Forelimb muscle (tissue), 1 donor: ENCODE data around the gene TRABD. TPM values are rescaled to one million over a fixed set of nuclear protein-coding genes. Genes with fewer than 3 reads are reported as not detected.

ENCODE experiments used
- DNase-seq: peaks from one replicate; pipeline ENCODE4 v3.0.0-alpha.2; 2013; ENCODE audit warnings: low read depth
- polyA plus RNA-seq: library from polyadenylated mRNA; unstranded; fragments of 120-200 nt; gene quantifications from one replicate; pipeline ENCODE4 v1.2.1, GENCODE V29; 2013; ENCODE audit not compliant: insufficient read length

TRABD gene
- polyA plus RNA-seq, 1 donor, result 19.5 TPM

DNA sequence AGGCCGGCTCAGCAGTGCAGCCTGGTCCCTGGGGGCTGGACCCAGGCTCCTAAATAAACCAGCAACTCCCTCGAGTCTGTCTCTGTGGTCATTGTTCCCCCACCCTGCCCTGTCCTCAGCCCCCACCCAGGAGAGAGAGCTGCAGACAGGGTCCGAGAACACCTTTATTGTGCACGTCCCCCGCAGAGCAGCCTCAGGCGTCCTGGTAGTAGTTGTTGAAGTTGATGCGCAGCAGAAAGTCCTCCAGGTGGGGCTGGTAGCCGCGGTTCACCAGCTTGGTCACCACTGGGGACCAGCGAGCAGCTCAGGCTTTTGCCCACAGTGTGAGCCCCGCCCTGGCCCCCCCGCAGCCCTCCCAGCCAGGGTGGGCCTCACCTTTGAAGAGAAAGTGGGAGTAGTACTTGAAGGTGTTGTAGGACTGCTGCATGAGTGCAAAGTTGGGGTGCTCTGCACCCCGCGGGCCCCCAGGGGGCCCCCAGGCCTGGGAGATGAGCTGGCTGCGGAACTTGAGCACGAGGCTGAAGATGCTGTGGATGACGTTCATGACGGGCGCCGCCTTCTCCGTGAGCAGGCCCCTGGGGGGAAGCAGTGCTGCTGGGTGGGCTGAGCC is 31.9 kb downstream of the TRABD start:
- DNase-seq, result no peak

GRCh38 chr22:50218153-50218995 is 32.7 kb downstream of the TRABD start:
- no peak for DNase-seq

DNA sequence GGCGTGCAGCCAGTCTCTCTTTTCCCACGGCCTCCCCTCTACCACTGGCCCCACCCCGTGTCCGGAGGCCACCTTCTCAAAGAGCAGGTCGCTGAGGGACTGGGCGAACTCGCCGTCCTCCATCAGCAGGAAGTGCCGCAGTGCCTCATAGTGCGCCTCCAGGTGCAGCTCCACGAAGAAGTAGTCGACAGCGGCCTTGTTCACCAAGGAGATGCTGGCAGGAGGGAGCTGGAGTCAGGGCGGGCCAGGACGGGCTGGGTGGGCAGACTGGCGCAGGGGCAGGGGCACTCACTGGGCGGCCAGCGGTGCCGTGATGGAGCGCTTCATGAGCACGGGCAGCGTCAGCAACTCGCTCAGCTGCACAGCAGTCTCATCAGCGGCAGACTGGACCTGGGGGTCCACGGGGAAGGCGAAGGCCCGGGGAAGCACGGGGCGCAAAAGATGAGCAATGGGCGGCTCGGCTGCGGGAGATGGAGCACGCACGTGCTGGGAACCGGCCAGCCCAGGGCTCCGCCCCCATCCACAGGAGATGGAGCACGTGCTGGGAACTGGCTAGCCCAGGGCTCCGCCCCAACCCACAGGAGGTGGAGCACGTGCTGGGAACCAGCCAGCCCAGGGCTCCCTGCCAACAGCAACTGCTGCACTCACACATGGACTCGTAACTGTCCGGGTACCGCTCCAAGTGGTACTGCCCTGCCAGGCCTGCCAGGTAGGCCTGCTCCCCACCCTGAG is 33.4 kb downstream of the TRABD start:
- DNase-seq, result no peak

DNA sequence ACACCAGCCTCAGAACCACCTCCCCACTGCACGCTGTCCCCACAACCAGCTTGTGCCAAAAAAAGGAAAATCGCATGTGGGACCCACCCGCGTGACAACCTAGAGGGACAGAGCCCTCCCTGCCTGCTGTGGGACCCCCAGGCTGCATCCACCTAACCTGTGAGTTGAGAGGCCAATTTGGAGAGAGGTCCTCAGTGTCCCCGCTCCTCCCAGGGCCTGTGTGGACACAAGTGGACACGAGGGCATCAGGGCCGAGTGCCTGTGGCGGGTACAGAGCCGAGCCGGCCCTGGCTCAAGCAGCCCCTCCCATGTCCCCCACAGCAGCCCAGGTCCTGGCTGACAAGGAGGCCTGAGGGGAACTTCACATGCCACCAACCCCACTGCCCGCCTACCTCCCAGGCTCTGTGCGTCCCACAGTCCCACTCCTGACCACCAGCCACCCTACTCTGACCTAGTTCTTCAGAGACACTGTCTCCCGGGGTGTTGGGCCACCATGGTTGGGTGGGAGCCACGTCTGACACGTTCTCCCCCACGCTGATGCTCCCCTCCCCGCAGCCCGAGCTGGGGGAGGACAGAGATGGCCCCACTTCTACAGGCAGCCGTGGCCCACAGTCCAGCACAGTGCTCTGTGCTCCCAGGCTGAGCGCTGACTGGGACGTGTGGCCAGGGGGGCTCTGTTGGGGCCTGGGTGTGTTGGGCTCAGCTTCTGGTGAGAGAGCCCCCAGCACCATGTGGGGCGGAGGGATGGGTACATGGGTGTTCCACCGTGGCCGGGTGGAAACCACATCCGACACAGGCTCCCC is 34.3 kb downstream of the TRABD start:
- no peak for DNase-seq

GRCh38 chr22:50220603-50221409 is 35.1 kb downstream of the TRABD start:
- no peak for DNase-seq

GRCh38 chr22:50221410-50222300 is 35.9 kb downstream of the TRABD start:
- no peak for DNase-seq

- DNase-seq, result no peak
These were observed 36.8 kb downstream of the TRABD start for GRCh38 chr22:50222508-50222907.

GRCh38 chr22:50224071-50224470 is 38.4 kb downstream of the TRABD start:
- DNase-seq, result no peak

DNA sequence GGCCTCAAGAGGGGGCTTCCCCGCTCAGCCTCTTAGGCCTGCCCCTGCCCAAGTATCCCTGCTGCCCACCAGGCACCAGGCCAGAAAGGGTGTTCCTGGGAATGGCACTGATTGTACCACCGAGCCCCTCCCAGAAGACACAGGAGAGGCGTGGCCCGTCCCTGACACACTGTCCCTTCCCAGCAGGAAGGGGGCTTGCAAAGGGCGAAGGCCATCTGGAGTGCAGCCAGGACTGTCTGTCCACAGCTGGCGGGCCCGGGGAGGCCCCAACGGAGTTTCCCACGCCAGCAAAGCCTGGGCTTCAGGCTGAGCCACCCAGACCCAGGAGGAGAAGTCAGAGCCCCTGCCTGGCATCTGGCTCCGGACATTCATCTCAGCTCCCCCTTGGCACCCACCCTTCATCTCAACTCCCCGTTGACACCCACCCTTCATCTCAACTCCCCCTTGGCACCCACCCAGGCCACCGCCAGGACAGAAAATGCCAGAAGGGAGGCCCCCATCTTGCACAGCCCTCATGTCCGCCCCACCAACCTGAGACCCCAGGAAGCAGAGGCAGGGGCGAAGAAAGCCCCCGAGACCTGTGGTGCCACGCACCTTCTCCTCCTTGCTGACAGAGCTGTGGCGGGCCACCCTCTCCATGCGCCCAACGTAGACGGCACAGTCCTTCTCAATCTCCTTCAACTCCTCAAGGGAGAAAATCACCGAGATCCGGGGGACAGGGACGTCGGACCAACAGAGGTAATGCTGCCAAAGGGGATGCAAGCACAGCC is 39.7 kb downstream of the TRABD start:
- no peak for DNase-seq

DNA sequence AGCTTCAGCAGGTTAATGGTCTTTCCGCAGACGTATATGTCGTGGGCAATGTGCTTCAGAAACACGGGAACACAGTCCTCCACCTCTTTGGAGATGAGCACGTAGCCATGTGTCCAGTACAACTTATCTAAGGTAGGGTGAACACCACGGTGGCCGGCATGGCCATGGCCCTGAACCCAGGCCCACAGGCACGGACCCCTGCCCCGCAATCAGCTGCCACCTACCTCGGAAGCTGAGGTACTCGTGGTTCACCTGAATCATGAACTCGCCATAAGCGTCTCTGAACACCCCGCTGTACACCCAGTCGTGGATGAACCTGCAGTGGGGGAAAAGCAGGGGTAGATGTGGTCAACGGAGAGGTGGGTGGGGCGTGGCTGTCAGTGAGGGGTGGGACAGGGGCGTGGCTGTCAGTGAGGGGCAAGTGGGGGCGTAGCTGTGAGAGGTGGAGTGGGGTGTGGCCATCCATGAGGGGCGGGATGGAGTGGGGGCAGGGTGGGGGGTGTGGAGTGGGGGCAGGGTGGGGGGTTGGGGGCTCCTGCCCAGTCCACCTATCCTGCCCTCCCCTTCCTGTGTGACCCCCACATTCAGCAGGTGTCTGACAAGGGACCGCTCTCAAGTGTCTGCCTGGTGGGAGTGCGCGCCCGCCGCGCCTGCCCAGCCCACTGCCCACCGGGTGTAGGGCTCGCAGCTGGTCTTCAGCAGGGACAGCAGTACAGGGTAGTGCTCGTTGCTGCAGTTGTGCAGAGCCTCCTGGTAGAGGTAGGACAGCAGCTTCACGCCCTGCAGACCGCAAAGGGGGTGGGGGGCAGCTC is 40.6 kb downstream of the TRABD start:
- no peak for DNase-seq

DNA sequence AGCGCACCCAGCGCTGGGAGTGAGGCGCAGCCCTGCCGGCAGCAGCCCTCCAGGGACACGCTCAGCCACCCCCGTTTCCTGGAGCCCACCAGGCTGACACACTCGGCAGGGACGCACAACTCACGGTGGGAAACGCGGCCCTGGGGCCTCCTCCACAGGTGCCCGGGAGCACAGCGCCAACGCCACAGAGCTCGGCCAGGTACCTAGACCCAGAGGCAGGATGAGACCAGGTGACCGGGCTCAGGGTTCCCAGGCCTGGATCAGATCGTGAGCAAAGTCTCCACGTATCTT is 41.1 kb downstream of the TRABD start:
- no peak for DNase-seq

DNA sequence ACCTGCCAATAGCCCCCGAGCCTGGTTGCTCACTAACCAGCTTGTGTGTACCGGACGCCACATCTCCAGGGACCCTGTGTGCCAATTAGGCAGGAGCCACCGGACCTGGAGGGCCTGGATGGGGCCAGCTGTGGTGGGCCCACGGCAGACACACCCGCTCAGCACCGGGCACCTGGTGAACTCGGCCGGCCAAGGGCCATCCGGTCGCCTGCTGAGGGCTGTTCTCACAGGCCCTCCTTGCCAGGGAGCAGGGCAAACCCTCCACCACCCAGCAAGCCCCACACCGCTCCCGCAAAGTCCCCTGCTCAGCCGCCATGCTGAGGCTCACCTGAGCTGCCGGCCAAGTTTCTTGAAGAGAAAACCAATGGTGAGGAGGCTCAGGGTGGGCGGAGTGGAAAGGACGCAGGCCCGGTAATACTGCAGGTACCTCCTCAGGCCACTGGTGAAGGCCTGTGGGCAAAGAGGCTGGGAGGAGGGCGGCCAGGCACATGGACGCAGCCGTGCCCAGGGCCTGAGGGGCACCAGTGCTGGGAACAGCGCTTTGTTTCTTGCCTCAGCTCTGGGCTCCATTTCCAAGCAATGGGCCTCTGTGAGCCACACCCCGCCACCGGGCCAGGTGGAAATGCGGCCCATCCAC is 42.0 kb downstream of the TRABD start:
- no peak for DNase-seq

GRCh38 chr22:50228366-50228765 is 42.7 kb downstream of the TRABD start:
- no peak for DNase-seq

- no peak for DNase-seq
These were observed 43.7 kb downstream of the TRABD start for GRCh38 chr22:50229370-50229769.

DNA sequence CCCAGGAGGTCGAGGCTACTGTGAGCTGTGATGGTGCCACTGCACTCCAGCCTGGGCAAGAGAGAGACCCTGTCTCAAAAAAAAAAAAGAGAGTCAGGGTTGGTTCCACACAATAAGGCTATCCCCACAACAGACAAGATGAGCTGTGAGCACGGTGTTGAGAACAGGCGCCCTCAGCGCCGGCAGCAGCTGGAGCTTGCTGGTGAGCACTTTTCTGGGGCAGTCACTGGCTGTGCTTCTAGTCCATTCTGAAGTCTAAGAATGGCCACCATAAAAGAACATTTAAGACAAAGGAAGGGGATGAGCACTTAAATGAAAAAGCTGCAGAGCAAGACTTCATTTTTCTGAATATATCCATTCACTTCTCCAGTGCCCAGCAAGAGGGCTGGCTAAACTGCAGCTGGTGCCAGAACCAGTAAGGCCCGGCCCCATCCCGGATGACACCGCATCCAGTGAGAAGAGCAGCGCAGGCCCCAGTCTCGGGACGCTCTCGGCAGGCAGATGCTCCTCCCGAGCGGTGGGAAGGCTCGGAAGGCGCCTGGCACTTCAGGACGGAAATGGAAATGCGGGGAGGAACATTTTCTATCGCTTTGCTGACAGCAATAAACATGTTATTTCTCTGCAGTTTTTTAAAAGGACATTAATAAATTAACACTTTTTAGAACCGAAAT is 46.9 kb downstream of the TRABD start:
- DNase-seq, result no peak

- DNase-seq, result no peak
These were observed 47.5 kb downstream of the TRABD start for GRCh38 chr22:50233223-50233622.

DNA sequence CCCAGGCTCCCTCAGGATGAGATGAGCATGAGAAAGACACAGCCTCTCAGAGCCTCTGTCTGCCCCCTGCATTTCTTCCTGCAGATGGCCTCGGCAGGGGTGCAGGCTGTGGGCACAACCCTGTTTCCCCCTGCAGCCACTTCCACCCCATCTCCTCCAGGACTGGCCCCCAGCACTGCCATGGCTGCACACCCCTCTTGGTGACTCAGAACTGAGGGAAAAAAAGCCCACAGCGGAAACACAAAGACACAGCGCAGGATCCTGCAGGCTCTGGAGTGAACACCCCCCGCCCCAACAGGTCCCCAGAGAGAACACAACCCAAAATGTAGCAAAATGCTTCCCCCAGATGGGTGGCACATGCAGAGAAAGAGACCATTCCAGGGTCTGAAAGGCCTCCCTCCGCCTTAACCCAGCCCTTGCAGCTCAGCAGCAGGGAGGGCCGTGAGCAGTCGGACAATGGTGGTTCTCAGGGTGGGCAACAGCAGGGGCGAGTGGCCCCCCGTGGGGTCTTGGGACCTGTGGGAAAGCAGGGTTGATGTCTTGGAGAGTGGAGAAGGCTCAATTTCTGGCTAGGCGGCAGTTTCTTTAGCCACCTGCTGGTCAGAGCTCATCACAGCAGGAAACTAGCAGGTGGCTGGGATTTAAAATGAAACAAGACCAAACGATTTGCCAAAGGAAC is 51.2 kb downstream of the TRABD start:
- no peak for DNase-seq
